Astrocyte of the cerebellum (primary cell): ENCODE results near the gene ERBB4.

ENCODE experiments used
- DNase-seq: peaks from one replicate; pipeline ENCODE4 v3.0.0-alpha.2; 2011; ENCODE audit warnings: low read depth
- H3K4me3 ChIP-seq: 2 replicates; pipeline ENCODE4 v1.5.1; 2011; ENCODE audit warnings: mild to moderate bottlenecking, low read depth, low read length, moderate library complexity
- CTCF ChIP-seq: IDR thresholded peaks from 2 replicates; pipeline ENCODE4 v1.5.1; 2012; ENCODE audit warnings: low read length, low read depth, moderate library complexity, mild to moderate bottlenecking; ENCODE audit errors: missing control alignments
- in situ Hi-C: cut with HindIII; loops from 2 replicates; pipeline ENCODE4 v1.10.0; 2017; ENCODE audit warnings: low sequenced_read_pairs

The ERBB4 gene

GRCh38 chr2:212076456-212076855, 462.1 kb downstream of the ERBB4 start:
- H3K4me3 ChIP-seq, result no peak overlapping the region
- in situ Hi-C loops, result no loop called here
- no peak for TF ChIP-seq CTCF
- no peak for DNase-seq

GRCh38 chr2:212073360-212073759, 465.2 kb downstream of the ERBB4 start:
- H3K4me3 ChIP-seq, result no peak overlapping the region
- no peak for DNase-seq
- in situ Hi-C loops, result no loop called here
- no peak for TF ChIP-seq CTCF

- in situ Hi-C loops, result no loop called here
- no peak for DNase-seq
- H3K4me3 ChIP-seq, result no peak overlapping the region
- TF ChIP-seq CTCF, result no peak
Measured at GRCh38 chr2:212066546-212066945, 472.1 kb downstream of the ERBB4 start.

- no peak for DNase-seq
- in situ Hi-C loops, result no loop called here
- no peak overlapping the region for H3K4me3 ChIP-seq
- TF ChIP-seq CTCF, result no peak
Measured at GRCh38 chr2:212064318-212064717, 474.3 kb downstream of the ERBB4 start.

- no peak overlapping the region for H3K4me3 ChIP-seq
- in situ Hi-C loops, result no loop called here
- no peak for TF ChIP-seq CTCF
- DNase-seq, result no peak
Measured at GRCh38 chr2:212052412-212053159, 486.0 kb downstream of the ERBB4 start.

- TF ChIP-seq CTCF, result no peak
- H3K4me3 ChIP-seq, result no peak overlapping the region
- in situ Hi-C loops, result no loop called here
- no peak for DNase-seq
Measured at GRCh38 chr2:212050871-212051270, 487.7 kb downstream of the ERBB4 start.
